H1 (cell line): ENCODE data around the gene SNAI1. TPM values are rescaled to one million over a fixed set of nuclear protein-coding genes. Genes with fewer than 3 reads are reported as not detected.

Experiments used
- CTCF ChIA-PET: fragments of 300-600 bp; sonication (Branson Sonifier 250); formaldehyde crosslinking; loops from one replicate; lab custom pipeline; 2021; ENCODE audit not compliant: partially characterized antibody; lab: Charles Lee
- POLR2A ChIA-PET: fragments of 300-600 bp; sonication (Branson Sonifier 250); formaldehyde crosslinking; loops from one replicate; lab custom pipeline; 2021; ENCODE audit warnings: inconsistent platforms; ENCODE audit not compliant: partially characterized antibody; lab: Charles Lee
- DNase-seq, 2 experiments: peaks; one replicate each; pipeline versions ENCODE4 v3.0.0 to v3.0.0-alpha.2; 2010 to 2022; ENCODE audit warnings: low spot score in 2 of 2, low read depth in 1 of 2, mixed read lengths in 1 of 2
- FAIRE-seq: peaks from 2 replicates; lab custom pipeline; 2011; peaks lifted over from hg19 to GRCh38; lab: Jason Lieb, UNC
- H2AFZ ChIP-seq: 2 replicates; pipeline ENCODE4 v1.8.1; 2012; ENCODE audit warnings: low read length, inconsistent platforms
- H2AK5ac ChIP-seq: 2 replicates; pipeline ENCODE4 v1.6.1; 2013; ENCODE audit warnings: low read depth, low read length
- H2BK120ac ChIP-seq: replicated peaks from 2 replicates; pipeline ENCODE3; 2013; ENCODE audit warnings: low read depth, low read length, inconsistent platforms
- H2BK12ac ChIP-seq: 2 replicates; pipeline ENCODE4 v1.6.1; 2013; ENCODE audit warnings: low read depth, low read length
- H2BK15ac ChIP-seq: 2 replicates; pipeline ENCODE4 v1.6.1; 2013; ENCODE audit warnings: low read length
- H2BK20ac ChIP-seq: 2 replicates; pipeline ENCODE4 v1.6.1; 2013; ENCODE audit warnings: low read length
- H2BK5ac ChIP-seq: 2 replicates; pipeline ENCODE4 v1.6.1; 2013; ENCODE audit warnings: low read depth, low read length
- H3K14ac ChIP-seq: 2 replicates; pipeline ENCODE4 v1.6.1; 2013; ENCODE audit warnings: inconsistent platforms; ENCODE audit not compliant: insufficient read length
- H3K18ac ChIP-seq: 2 replicates; pipeline ENCODE4 v1.6.1; 2013; ENCODE audit warnings: low read length; ENCODE audit errors: extremely low read depth
- H3K23ac ChIP-seq: 2 replicates; pipeline ENCODE4 v1.6.1; 2013; ENCODE audit warnings: inconsistent platforms; ENCODE audit not compliant: insufficient read length
- H3K23me2 ChIP-seq: 2 replicates; pipeline ENCODE4 v1.6.1; 2013; ENCODE audit warnings: low read depth, low read length
- H3K27ac ChIP-seq: 2 replicates; pipeline ENCODE4 v1.6.1; 2011; ENCODE audit warnings: low read depth, low read length, inconsistent platforms
- H3K27me3 ChIP-seq, 4 experiments: replicated peaks in 1 of 4; 1 replicate in 1 of 4; 2 replicates in 3 of 4; pipeline versions ENCODE4 v1.6.1 to v1.8.1; 2011 to 2013; ENCODE audit warnings: low read length in 3 of 4, mild to moderate bottlenecking in 3 of 4, inconsistent platforms in 2 of 4, mixed read lengths in 2 of 4, moderate library complexity in 1 of 4; ENCODE audit not compliant: control insufficient read depth in 3 of 4, insufficient read depth in 3 of 4; ENCODE audit errors: extremely low read depth in 1 of 4
- H3K36me3 ChIP-seq, 4 experiments: 2 replicates each; pipeline versions ENCODE4 v1.6.1 to v1.8.1; 2011 to 2013; ENCODE audit warnings: mild to moderate bottlenecking in 4 of 4, low read length in 3 of 4, moderate library complexity in 2 of 4, control low read depth in 1 of 4, inconsistent platforms in 1 of 4; ENCODE audit not compliant: insufficient read depth in 4 of 4, control insufficient read depth in 2 of 4
- H3K4ac ChIP-seq: replicated peaks from 2 replicates; pipeline ENCODE3; 2013; ENCODE audit warnings: low read length, low read depth, mixed read lengths, inconsistent platforms; ENCODE audit not compliant: insufficient read length
- H3K4me1 ChIP-seq, 4 experiments: replicated peaks in 1 of 4; 1 replicate in 1 of 4; 2 replicates in 3 of 4; pipeline versions ENCODE4 v1.6.1 to v1.8.1; 2011 to 2013; ENCODE audit warnings: low read length in 3 of 4, inconsistent platforms in 2 of 4, mixed read lengths in 1 of 4; ENCODE audit not compliant: insufficient read depth in 4 of 4, control insufficient read depth in 3 of 4
- H3K4me2 ChIP-seq, 2 experiments: 2 replicates each; pipeline versions ENCODE4 v1.6.1 to v1.8.1; 2011 to 2013; ENCODE audit warnings: low read depth in 2 of 2, low read length in 2 of 2, control low read depth in 1 of 2, inconsistent platforms in 1 of 2, mild to moderate bottlenecking in 1 of 2; ENCODE audit not compliant: insufficient read depth in 1 of 2
- H3K4me3 ChIP-seq, 4 experiments: fragments of 200-600, 300-600 bp in 1 of 4; sonication (generic), shearing (Covaris generic), sonication (Bioruptor Twin) in 1 of 4; 2 replicates each; pipeline versions ENCODE4 v1.5.1 to v1.8.1; 2011 to 2016; ENCODE audit warnings: low read length in 4 of 4, low read depth in 3 of 4, control low read depth in 2 of 4, inconsistent platforms in 2 of 4, mild to moderate bottlenecking in 2 of 4, mixed read lengths in 1 of 4, moderate library complexity in 1 of 4; ENCODE audit not compliant: insufficient read depth in 2 of 4; ENCODE audit errors: extremely low read depth in 1 of 4
- H3K56ac ChIP-seq: replicated peaks from 2 replicates; pipeline ENCODE3; 2013; ENCODE audit warnings: low read depth, mild to moderate bottlenecking, mixed read lengths, low read length, inconsistent platforms; ENCODE audit not compliant: insufficient read length
- H3K79me1 ChIP-seq: 2 replicates; pipeline ENCODE4 v1.6.1; 2013; ENCODE audit warnings: low read depth, low read length, control low read depth
- H3K79me2 ChIP-seq, 2 experiments: 2 replicates each; pipeline versions ENCODE4 v1.6.1 to v1.8.1; 2012 to 2013; ENCODE audit warnings: low read length in 2 of 2, mild to moderate bottlenecking in 2 of 2, inconsistent platforms in 1 of 2; ENCODE audit not compliant: insufficient read depth in 2 of 2, control insufficient read depth in 1 of 2
- H3K9ac ChIP-seq, 4 experiments: replicated peaks in 1 of 4; 1 replicate in 1 of 4; 2 replicates in 3 of 4; pipeline versions ENCODE4 v1.6.1 to v1.8.1; 2011 to 2013; ENCODE audit warnings: low read depth in 3 of 4, low read length in 3 of 4, control low read depth in 2 of 4, mild to moderate bottlenecking in 2 of 4, moderate library complexity in 2 of 4, inconsistent platforms in 1 of 4; ENCODE audit errors: extremely low read depth in 1 of 4
- H3K9me3 ChIP-seq, 2 experiments: 2 replicates each; pipeline versions ENCODE4 v1.6.1 to v1.8.1; 2012 to 2013; ENCODE audit warnings: mild to moderate bottlenecking in 2 of 2, moderate library complexity in 2 of 2, control low read depth in 1 of 2, inconsistent platforms in 1 of 2, low read depth in 1 of 2, low read length in 1 of 2, mixed read lengths in 1 of 2; ENCODE audit not compliant: insufficient read depth in 2 of 2
- H4K20me1 ChIP-seq, 2 experiments: replicated peaks in 1 of 2; 2 replicates each; pipeline versions ENCODE3 to v1.8.1; 2011 to 2013; ENCODE audit warnings: inconsistent platforms in 2 of 2, low read length in 2 of 2, mild to moderate bottlenecking in 1 of 2; ENCODE audit not compliant: insufficient read depth in 2 of 2, control insufficient read depth in 1 of 2
- H4K5ac ChIP-seq: 2 replicates; pipeline ENCODE4 v1.6.1; 2013; ENCODE audit warnings: low read length, low read depth, mixed read lengths, inconsistent platforms; ENCODE audit not compliant: insufficient read length
- H4K8ac ChIP-seq: 2 replicates; pipeline ENCODE4 v1.8.0; 2013; ENCODE audit warnings: mild to moderate bottlenecking, moderate library complexity, low read length, inconsistent platforms; ENCODE audit not compliant: insufficient read depth; ENCODE audit errors: extremely low read depth
- H4K91ac ChIP-seq: replicated peaks from 2 replicates; pipeline ENCODE3; 2013; ENCODE audit warnings: low read length, mixed read lengths, inconsistent platforms; ENCODE audit not compliant: insufficient read length
- NRF1 ChIP-seq: IDR thresholded peaks from 2 replicates; pipeline ENCODE4 v1.6.1; 2011; ENCODE audit warnings: mild to moderate bottlenecking, low read depth, low read length, improper control_type of control experiment
- TEAD4 ChIP-seq: IDR thresholded peaks from 2 replicates; pipeline ENCODE4 v1.6.1; 2012; ENCODE audit warnings: low read depth, low read length, inconsistent platforms, mixed read lengths
- ZNF274 ChIP-seq: IDR thresholded peaks from 2 replicates; pipeline ENCODE4 v1.7.0; 2012; ENCODE audit warnings: low read length, borderline replicate concordance; ENCODE audit errors: extremely low read depth
- WGBS, 2 experiments: shearing (Covaris generic) in 1 of 2; methylation state at CpG; one replicate each; pipeline versions ENCODE4 v1.1.6 to v1.1.7; 2013 to 2015; ENCODE audit warnings: low lambda C conversion rate in 2 of 2, mixed read lengths in 2 of 2, inconsistent platforms in 1 of 2, low coverage in 1 of 2, missing lambda C conversion rate in 1 of 2; ENCODE audit not compliant: insufficient replicate concordance in 2 of 2, insufficient coverage in 1 of 2, insufficient read length in 1 of 2; ENCODE audit errors: extremely low coverage in 1 of 2, missing lambda C conversion rate in 1 of 2; 5-methylcytosine and 5-hydroxymethylcytosine counted together
- polyA plus RNA-seq, 7 experiments: library from polyadenylated mRNA; depleted of rRNA in 3 of 7; stranded (reverse) in 5 of 7; unstranded in 2 of 7; fragments of >200 nt in 5 of 7; fragments of 200-250 nt in 2 of 7; gene quantifications; 1 replicate in 5 of 7; 2 replicates in 1 of 7; 4 replicates in 1 of 7; pipeline versions ENCODE4 v1.2.1 to v1.2.3, GENCODE V29; 2011 to 2013; ENCODE audit warnings: missing spikeins in 2 of 7, mixed read lengths in 2 of 7
- total RNA-seq: library from RNA; stranded (reverse); fragmentation: NEBNext Ultra II Directional; extraction: Animal tissue kit (Norgen Biotek cat#: 25700); gene quantifications from 2 replicates; pipeline ENCODE4 v1.2.1, GENCODE V29; 2021

The SNAI1 gene
- total and polyA plus RNA-seq, 2 of the 8 experiments (the other 6 are each of a cell fraction or from before 2014, with no cell fraction given), result 6.5 to 8.0 TPM

GRCh38 chr20:49987868-49988690, 5.3 kb downstream of the SNAI1 start:
- no peak overlapping the region for H2BK5ac ChIP-seq
- H4K5ac ChIP-seq, result no peak overlapping the region
- no peaks in the 10 kb centered on the region for H3K9me3 ChIP-seq
- H3K79me1 ChIP-seq, result peaks cover 2% of the 10 kb centered on the region; the same call in 1 of the 2 replicates
- no peak overlapping the region for H3K4me2 ChIP-seq
- no peak overlapping the region for H2AFZ ChIP-seq
- 87% methylated on average over 18 of the region's 18 CpGs; no CpG with 5 or more reads in 1 of the 2 experiments for WGBS, 2 experiments
- H3K23ac ChIP-seq, result no peak overlapping the region
- peaks cover 24 to 57% (median 45%) of the 10 kb centered on the region in 4 experiments for H3K4me1 ChIP-seq
- peak overlapping the region; percentile 26 for H4K91ac ChIP-seq
- no peak overlapping the region for H3K27ac ChIP-seq
- H3K4ac ChIP-seq, result no peak overlapping the region
- no peak overlapping the region for H2BK120ac ChIP-seq
- FAIRE-seq, result no peak
- no peak overlapping the region for H3K56ac ChIP-seq
- peaks cover 0 to 3% (median 0%) of the 10 kb centered on the region in 4 experiments; a peak in 1 of 7 replicates for H3K27me3 ChIP-seq
- 0 out of 2 replicates have a peak overlapping the region, but pooled peaks have one; percentile 82 for H2AK5ac ChIP-seq
- peaks cover 2 to 4% of the 10 kb centered on the region in 2 experiments for H4K20me1 ChIP-seq
- no peak overlapping the region for H3K9ac ChIP-seq
- no peak overlapping the region for H3K18ac ChIP-seq
- POLR2A ChIA-PET, result interaction anchor here (0.8 to 15.6 kb wide), 7 partner anchors 8 to 115 kb away, joined by 3 to 287 read pairs (median 4); no protein-coding TSS in a partner anchor
- CTCF ChIA-PET, result interaction anchor here (0.7 to 21.7 kb wide), 9 partner anchors 7 to 199 kb away, joined by 3 to 514 read pairs (median 5); no protein-coding TSS in a partner anchor
- H4K8ac ChIP-seq, result no peak overlapping the region; the same call in 1 of the 2 replicates
- peaks cover 4% of the 10 kb centered on the region; the same call in 1 of the 2 replicates for H3K23me2 ChIP-seq
- H3K14ac ChIP-seq, result no peak overlapping the region
- peaks cover 0 to 8% of the 10 kb centered on the region in 2 experiments; a peak in 2 of 4 replicates for H3K79me2 ChIP-seq
- H2BK20ac ChIP-seq, result no peak overlapping the region
- H3K36me3 ChIP-seq, result peaks cover 0 to 25% (median 0%) of the 10 kb centered on the region in 4 experiments; a peak in 1 of 8 replicates
- H2BK12ac ChIP-seq, result 0 out of 2 replicates have a peak overlapping the region, but pooled peaks have one; percentile 27
- no peak overlapping the region for H3K4me3 ChIP-seq
- H2BK15ac ChIP-seq, result no peak overlapping the region
- DNase-seq, result no peak
- TF ChIP-seq ZNF274 (no peak), TEAD4 (no peak), NRF1 (no peak)
